ENCODE data around the gene CEBPA.
"Not testable (repeated sequence)": the region's sequence is repeated elsewhere in the genome, so short reads cannot be mapped to it uniquely, and the experiment has no call there.

Gene CEBPA

GRCh38 chr19:33324628-33325027 lies 22.3 kb upstream of the CEBPA start:
- no peak for DNase-seq (ENCODE audit: low read depth)

GRCh38 chr19:33323093-33323820 lies 20.9 kb upstream of the CEBPA start:
- no peak for DNase-seq (ENCODE audit: low read depth)

GRCh38 chr19:33320636-33321035 lies 18.3 kb upstream of the CEBPA start:
- no peak for DNase-seq (ENCODE audit: low read depth)

GRCh38 chr19:33317991-33318390 lies 15.7 kb upstream of the CEBPA start:
- not testable (repeated sequence) for DNase-seq (ENCODE audit: low read depth)

DNA sequence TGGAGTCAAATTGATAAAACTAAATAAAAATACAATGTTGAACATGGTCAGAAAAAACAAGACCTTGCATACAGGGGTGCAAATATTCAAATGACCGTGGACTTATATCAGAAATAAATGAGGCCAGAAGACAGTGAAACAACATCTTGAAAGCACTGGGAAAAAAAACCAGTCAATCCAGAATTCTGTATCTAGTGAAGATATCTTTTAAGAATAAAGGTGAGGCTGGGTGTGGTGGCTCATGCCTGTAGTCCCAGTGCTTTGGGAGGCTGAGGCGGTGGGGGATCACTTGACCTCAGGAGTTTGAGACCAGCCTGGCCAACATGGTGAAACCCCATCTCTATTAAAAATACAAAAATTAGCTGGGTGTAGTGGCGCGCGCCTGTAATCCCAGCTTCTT lies 15.2 kb upstream of the CEBPA start:
- DNase-seq (ENCODE audit: low read depth): no peak

DNA sequence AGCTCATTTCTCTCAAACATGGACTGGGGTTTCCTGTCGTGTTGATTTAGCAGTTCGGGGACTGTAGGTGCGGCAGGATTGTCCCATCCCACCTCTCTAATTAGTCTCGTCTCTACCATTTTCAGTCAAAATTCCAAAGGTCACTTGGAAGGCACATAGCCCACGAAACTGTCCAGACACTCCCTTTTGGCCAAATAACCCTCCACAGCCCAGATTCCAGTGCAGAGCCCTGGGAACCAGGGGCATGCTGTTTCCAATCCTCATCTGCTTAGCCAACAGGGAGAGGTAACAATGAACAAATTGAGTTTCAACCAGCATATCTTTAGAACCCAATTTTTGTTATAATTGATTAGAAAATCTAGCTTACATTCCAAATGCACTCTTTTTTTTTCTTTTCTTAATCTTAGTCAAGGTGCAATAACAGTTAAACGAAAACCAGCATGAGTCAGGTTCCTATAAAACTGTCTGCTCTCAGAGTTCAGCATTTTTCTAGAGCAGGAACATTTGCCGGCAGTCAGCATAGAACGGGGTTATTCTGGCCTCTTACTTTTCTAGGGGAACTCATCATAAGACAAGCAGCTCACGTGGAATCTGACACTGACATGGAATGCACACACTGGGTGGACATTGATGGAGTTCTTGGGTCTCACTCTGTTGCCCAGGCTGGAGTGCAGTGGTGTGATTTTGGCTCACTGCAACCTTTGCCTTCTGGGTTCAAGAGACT lies 14.4 kb upstream of the CEBPA start:
- no peak for DNase-seq (ENCODE audit: low read depth)

DNA sequence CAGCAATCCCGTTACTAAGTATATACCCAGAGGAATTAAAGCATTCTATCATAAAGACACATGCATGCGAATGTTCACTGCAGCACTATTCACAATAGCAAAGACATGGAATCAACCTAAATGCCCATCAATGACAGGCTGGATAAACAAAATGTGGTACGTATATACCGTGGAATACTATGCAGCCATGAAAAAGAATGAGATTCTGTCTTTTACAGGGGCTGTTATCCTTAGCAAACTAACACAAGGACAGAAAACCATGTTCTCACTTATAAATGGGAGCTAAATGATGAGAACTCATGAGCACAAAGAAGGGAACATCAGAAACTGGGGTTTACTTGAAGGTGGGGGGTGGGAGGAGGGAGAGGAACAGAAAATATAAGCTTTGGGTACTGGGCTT lies 10.5 kb upstream of the CEBPA start:
- not testable (repeated sequence) for DNase-seq (ENCODE audit: low read depth)

- no peak for DNase-seq (ENCODE audit: low read depth)
Measured at GRCh38 chr19:33312065-33312464, 9.7 kb upstream of the CEBPA start.

DNA sequence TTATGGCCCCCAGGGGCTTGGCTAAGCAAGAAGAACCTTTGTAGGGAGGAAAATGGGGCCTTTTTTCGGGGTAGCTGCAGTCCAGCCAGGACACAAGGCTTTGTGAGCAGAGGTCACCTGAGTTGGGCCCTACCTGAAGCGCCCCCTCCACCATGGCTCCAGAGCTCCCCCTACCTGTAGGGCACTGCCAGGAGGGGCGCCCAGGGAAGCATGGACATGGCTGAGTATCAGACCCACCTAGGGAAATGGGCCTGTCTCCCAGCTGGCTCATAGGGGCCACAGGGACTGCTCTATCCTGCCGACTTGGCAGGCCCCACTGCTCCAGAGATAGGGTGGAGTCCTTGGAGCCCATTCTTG lies 9.0 kb upstream of the CEBPA start:
- no peak for DNase-seq (ENCODE audit: low read depth)

DNA sequence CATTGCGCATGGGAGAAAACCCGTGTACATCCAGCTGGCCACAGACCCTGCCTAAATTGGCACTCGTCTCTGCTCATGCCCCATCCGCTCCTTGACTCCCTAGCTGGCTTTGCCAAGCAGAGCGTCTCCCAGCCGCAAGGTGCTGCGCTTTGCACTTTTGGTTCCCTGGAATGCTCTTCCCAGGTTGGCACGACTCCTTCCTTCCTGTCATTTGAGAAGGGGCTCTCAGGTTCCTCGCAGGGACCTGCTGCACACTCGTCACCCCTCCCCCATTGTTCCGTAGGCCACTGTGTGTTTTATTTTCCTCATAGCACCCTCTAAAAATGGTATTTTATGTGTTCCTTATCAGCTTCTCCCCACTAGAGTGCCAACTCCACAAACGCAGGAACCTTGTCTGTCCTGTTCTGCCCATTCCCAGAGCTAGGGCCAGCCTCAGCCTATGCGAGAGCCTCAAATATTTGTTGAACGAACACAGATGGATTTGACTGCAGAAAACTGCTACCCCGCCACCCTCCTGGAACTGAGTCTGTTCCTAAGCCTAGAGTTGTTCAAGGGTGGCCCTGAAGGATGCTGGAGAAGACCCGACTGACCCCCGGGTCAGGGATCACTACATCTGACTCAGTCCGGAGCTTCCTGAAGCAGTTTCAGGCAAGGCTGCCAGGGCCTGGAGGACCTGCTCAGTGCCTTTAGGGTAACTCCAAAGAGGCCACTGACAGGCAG lies 8.4 kb upstream of the CEBPA start:
- DNase-seq (ENCODE audit: low read depth): no peak

DNA sequence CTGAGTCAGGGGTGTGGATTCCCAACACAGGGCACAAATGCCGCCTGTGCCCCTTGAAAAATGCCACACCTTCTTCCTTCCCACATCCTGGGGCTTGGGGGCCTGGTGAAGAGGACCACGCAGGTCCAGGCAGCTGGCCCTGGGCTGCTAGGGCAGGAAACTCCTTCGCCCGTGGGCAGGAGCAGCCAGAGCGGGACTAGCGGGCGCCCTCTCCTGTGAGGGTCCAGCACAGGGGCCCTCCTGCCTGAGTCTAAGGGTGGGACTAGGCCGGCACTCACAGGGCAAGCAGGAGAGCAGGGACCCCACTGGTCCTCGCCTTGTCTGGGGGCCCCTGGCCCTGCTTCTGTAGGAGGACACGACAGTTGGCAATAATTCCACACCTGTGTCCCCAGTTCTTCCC lies 7.5 kb upstream of the CEBPA start:
- no peak for DNase-seq (ENCODE audit: low read depth)

- DNase-seq (ENCODE audit: low read depth): no peak
Measured at GRCh38 chr19:33306853-33307792, 4.8 kb upstream of the CEBPA start.

DNA sequence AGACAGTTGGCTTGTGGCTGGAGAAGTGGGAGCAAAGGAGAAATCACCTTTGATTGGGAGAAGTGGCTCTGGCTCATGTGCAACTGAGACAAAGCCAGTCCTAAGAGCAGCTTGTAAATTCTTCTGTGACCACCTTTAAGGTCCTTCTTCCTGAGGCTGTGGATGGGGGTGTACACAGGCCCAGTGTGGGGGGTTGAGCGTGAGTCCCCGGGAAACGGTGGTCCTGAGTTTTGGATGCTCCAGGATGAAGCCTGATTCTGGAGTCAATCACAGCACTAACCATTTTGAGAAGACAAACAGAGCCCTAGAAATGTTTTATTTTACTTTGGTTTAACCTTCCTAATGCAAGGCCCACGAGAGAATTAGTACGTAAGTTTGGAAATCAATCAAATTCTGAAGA lies 3.9 kb upstream of the CEBPA start:
- no peak for DNase-seq (ENCODE audit: low read depth)

DNA sequence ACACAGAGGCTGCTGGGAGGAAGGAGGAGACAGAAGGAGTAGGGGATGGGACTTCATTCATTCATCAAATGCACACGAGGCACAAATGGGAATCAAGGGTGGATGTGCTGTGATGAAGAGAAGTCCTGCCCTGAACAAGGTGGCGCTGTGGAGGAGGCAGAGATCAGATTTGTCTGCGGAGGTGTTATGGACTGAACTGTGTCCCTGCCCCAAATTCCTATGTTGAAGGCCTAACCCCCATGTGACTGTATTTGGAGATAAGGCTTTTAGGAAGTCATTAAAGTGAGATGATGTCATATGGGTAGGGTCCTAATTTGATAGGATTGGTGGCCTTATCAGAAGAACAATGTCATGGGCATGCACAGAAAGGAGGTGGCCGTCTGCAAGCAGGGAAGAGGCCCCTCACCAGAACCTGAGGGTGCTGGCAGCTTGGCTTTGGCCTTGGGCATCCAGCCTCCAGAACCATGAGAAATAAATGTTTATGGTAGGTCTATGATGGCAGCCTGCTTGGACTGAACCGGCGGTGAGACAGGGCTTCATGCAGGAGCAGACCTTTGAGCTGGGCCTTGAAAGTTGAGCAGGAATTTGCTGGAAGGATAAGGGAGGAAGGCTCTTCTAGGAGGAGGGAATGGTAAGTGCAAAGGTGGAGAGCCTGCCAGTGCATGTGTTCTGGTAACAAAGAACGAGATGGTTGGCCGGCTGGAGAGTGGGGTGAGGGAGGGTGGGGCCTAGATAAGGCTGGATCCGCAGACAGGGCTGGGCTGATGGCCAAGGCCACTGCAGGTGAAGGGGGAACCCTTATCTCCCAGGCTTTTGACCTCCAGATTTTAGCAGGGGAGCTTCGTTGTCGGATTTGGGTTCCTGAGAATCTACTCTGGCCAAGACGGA lies 2.7 kb upstream of the CEBPA start:
- no peak for DNase-seq (ENCODE audit: low read depth)

DNA sequence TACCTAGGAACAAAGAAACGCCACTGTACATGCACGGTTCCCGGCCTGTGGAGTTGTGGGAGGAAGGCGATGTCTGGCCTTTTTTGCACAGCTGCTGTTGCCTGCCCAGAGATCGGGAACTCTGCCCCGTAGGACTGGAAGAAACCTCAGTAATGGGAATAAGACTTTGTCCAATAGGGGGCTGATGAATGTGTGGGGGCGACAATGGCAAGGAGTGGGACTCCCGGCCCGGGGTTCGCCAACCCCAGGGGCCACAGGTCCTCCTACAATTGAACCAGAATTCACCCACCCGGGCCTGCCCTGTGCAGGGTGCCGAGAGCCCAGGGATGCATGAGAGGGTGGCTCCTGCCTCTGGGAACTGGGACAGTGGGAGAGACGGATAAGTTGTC lies 2.0 kb upstream of the CEBPA start:
- DNase-seq (ENCODE audit: low read depth): no peak

DNA sequence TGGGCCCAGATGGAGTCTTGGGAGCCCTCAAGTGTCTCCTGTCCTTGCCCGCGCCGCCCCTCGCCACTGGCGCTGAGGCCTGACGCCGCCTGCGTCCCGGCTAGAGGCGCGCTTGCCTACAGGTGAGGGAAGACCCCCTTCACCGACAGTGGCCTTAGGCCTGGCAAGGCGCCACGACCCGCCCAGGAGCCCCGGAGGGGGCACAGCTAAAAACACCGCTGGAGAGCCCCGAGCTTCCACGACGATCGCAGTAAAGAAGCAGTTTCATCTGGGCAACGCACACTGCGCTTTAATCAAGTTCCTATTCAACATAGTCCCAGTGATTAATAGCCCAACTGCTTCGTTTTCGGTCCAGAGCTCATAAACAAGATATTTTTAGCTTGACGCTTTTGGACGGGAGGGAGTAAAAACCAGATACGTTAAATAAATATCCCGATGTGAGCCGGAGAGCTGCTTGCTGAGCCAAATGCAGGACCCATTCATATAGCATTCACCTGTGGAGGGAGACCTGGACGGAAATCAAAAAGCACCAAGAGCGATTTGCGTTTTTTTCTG lies 1.5 kb upstream of the CEBPA start:
- no peak for DNase-seq (ENCODE audit: low read depth)

- DNase-seq (ENCODE audit: low read depth): no peak
Measured at GRCh38 chr19:33302974-33303790, 848 bp upstream of the CEBPA start.

GRCh38 chr19:33301900-33302174 lies 497 bp downstream of the CEBPA start:
- no peak for DNase-seq (ENCODE audit: low read depth)

- no peak for DNase-seq (ENCODE audit: low read depth)
Measured at GRCh38 chr19:33301144-33301899, 1.0 kb downstream of the CEBPA start.

GRCh38 chr19:33300894-33301143 lies 1.5 kb downstream of the CEBPA start:
- no peak for DNase-seq (ENCODE audit: low read depth)

Measured in stimulated activated CD8-positive, alpha-beta memory T cell treated with anti-CD3 and anti-CD28 coated beads, Interleukin-7, amount 100 ng/mL, for 24 hours (primary cell).